HG02973 (cell line): ENCODE data around the gene TRH.

Experiments used
- ATAC-seq: cut with Tn5 transposase; IDR thresholded peaks from one replicate; pipeline ENCODE4 v1.9.1; 2021; ENCODE audit warnings: moderate library complexity; ENCODE audit not compliant: unreplicated experiment

Gene TRH

GRCh38 chr3:129974564-129974832 is at the start of gene TRH:
Gene TRH (plus strand): TSS chr3:129974720. CDS start chr3:129975817, 1,097 bp downstream.
- no peak for ATAC-seq

- ATAC-seq: no peak
Observed at GRCh38 chr3:129927072-129927471, 47.4 kb upstream of the TRH start.

- no peak for ATAC-seq
Observed at GRCh38 chr3:129929383-129929782, 45.1 kb upstream of the TRH start.

- ATAC-seq: no peak
Observed at GRCh38 chr3:129933471-129933870, 41.0 kb upstream of the TRH start.

GRCh38 chr3:129934234-129935123 is 40.0 kb upstream of the TRH start:
- ATAC-seq: no peak

- no peak for ATAC-seq
Observed at GRCh38 chr3:129936757-129937156, 37.8 kb upstream of the TRH start.

- no peak for ATAC-seq
Observed at GRCh38 chr3:129937717-129938116, 36.8 kb upstream of the TRH start.

- no peak for ATAC-seq
Observed at GRCh38 chr3:129938140-129938930, 36.2 kb upstream of the TRH start.

- ATAC-seq: no peak
Observed at GRCh38 chr3:129940086-129940485, 34.4 kb upstream of the TRH start.

GRCh38 chr3:129942296-129942695 is 32.2 kb upstream of the TRH start:
- no peak for ATAC-seq

- ATAC-seq: no peak
Observed at GRCh38 chr3:129943020-129943419, 31.5 kb upstream of the TRH start.

- no peak for ATAC-seq
Observed at GRCh38 chr3:129944709-129945108, 29.8 kb upstream of the TRH start.

GRCh38 chr3:129947538-129948240 is 26.8 kb upstream of the TRH start:
- ATAC-seq: no peak

GRCh38 chr3:129950318-129951046 is 24.0 kb upstream of the TRH start:
- no peak for ATAC-seq

- ATAC-seq: no peak
Observed at GRCh38 chr3:129952556-129953355, 21.8 kb upstream of the TRH start.

GRCh38 chr3:129953621-129954020 is 20.9 kb upstream of the TRH start:
- no peak for ATAC-seq

GRCh38 chr3:129954514-129954913 is 20.0 kb upstream of the TRH start:
- no peak for ATAC-seq

GRCh38 chr3:129956936-129957335 is 17.6 kb upstream of the TRH start:
- ATAC-seq: no peak

GRCh38 chr3:129958755-129959154 is 15.8 kb upstream of the TRH start:
- no peak for ATAC-seq

- no peak for ATAC-seq
Observed at GRCh38 chr3:129961141-129961541, 13.4 kb upstream of the TRH start.
